K562 (cell line): ENCODE data around the gene SDSL. TPM values are rescaled to one million over a fixed set of nuclear protein-coding genes. Genes with fewer than 3 reads are reported as not detected.

Experiments
- ATAC-seq: fragments of 200-7000 bp; cut with Tn5 transposase; 3 replicates; pipeline ENCODE4 v1.9.1; 2020; ENCODE audit warnings: moderate library complexity
- BruUV-seq: library from RNA; stranded (reverse); fragments of 400-500 nt; replicated peaks from 2 replicates; lab custom pipeline; 2021; lab: Mats Ljungman, UMichigan
- CTCF ChIA-PET: fragments of 300-600 bp; formaldehyde crosslinking; extraction: SDS; loops from one replicate; lab custom pipeline; 2021; ENCODE audit warnings: low intra/inter-chr PET ratio; lab: Yijun Ruan, JAX
- POLR2A ChIA-PET: fragments of 300-600, 350-650 bp; sonication (Branson Sonifier 250); formaldehyde crosslinking; extraction: SDS; loops from one replicate; lab custom pipeline; 2021; ENCODE audit warnings: antibody characterized with exemption, inconsistent platforms; lab: Yijun Ruan, JAX
- DNase-seq, 4 experiments: peaks; one replicate each; pipeline versions ENCODE4 v3.0.0 to v3.0.0-alpha.2; 2011 to 2018; ENCODE audit warnings: low spot score in 3 of 4, mixed read lengths in 3 of 4; ENCODE audit errors: extremely low read depth in 1 of 4
- FAIRE-seq: peaks from 2 replicates; lab custom pipeline; 2011; peaks lifted over from hg19 to GRCh38; lab: Jason Lieb, UNC
- H2AFZ ChIP-seq: 2 replicates; pipeline ENCODE4 v1.6.0; 2011; ENCODE audit warnings: low read depth, low read length, control low read depth, inconsistent platforms
- H3K27ac ChIP-seq: fragments of 200-600 bp; 3 replicates; pipeline ENCODE4 v1.8.0; 2011; ENCODE audit warnings: low read depth, mild to moderate bottlenecking, control low read depth, inconsistent platforms, low read length, moderate library complexity, mixed read lengths; ENCODE audit errors: extremely low read depth
- H3K27me3 ChIP-seq, 2 experiments: fragments of 300-600 bp in 1 of 2; 2 replicates in 1 of 2; 3 replicates in 1 of 2; pipeline versions ENCODE4 v1.6.0 to v1.8.0; 2011; ENCODE audit warnings: inconsistent platforms in 2 of 2, low read length in 2 of 2, mild to moderate bottlenecking in 1 of 2, mixed read lengths in 1 of 2, moderate library complexity in 1 of 2; ENCODE audit not compliant: control insufficient read depth in 2 of 2, insufficient read depth in 2 of 2
- H3K36me3 ChIP-seq: fragments of 300-600 bp; 3 replicates; pipeline ENCODE4 v1.8.0; 2011; ENCODE audit warnings: mild to moderate bottlenecking, low read length, inconsistent platforms; ENCODE audit not compliant: control insufficient read depth, insufficient read depth
- H3K4me1 ChIP-seq, 2 experiments: fragments of 200-600 bp in 1 of 2; replicated peaks in 1 of 2; 2 replicates in 1 of 2; 3 replicates in 1 of 2; pipeline versions ENCODE4 v1.5.1 to v1.8.0; 2011; ENCODE audit warnings: inconsistent platforms in 2 of 2, low read length in 2 of 2, mild to moderate bottlenecking in 1 of 2, mixed read lengths in 1 of 2, moderate library complexity in 1 of 2; ENCODE audit not compliant: control insufficient read depth in 2 of 2, insufficient read depth in 2 of 2
- H3K4me2 ChIP-seq: 2 replicates; pipeline ENCODE4 v1.6.1; 2011; ENCODE audit warnings: low read length, control low read depth, inconsistent platforms, mixed read lengths; ENCODE audit not compliant: insufficient read depth
- H3K4me3 ChIP-seq: fragments of 200-600 bp; sonication (generic), shearing (Covaris generic); 2 replicates; pipeline ENCODE4 v1.5.1; 2016; ENCODE audit warnings: control low read depth, inconsistent platforms
- H3K79me2 ChIP-seq: fragments of 200-600 bp; 3 replicates; pipeline ENCODE4 v1.8.0; 2011; ENCODE audit warnings: low read length, inconsistent platforms; ENCODE audit not compliant: control insufficient read depth, insufficient read depth
- H3K9ac ChIP-seq, 2 experiments: 2 replicates each; pipeline versions ENCODE4 v1.6.0 to v1.6.1; 2011; ENCODE audit warnings: low read depth in 2 of 2, low read length in 2 of 2, control low read depth in 1 of 2, inconsistent platforms in 1 of 2, mild to moderate bottlenecking in 1 of 2, mixed read lengths in 1 of 2; ENCODE audit not compliant: insufficient read depth in 1 of 2
- H3K9me1 ChIP-seq: one replicate; pipeline ENCODE4 v1.6.0; 2011; ENCODE audit warnings: inconsistent platforms, mild to moderate bottlenecking, low read length, moderate library complexity; ENCODE audit not compliant: control insufficient read depth, insufficient read depth
- H3K9me3 ChIP-seq: replicated peaks from 2 replicates; pipeline ENCODE4 v1.5.1; 2011; ENCODE audit warnings: low read depth, low read length, inconsistent platforms; ENCODE audit not compliant: control insufficient read depth, insufficient read depth
- H4K20me1 ChIP-seq: replicated peaks from 2 replicates; pipeline ENCODE4 v1.6.1; 2011; ENCODE audit warnings: low read length, inconsistent platforms, mixed read lengths; ENCODE audit not compliant: control insufficient read depth, insufficient read depth
- EGR1 ChIP-seq: fragments of 450-650 bp; conservative IDR thresholded peaks from 2 replicates; pipeline ENCODE4 v1.6.1; 2017; ENCODE audit warnings: mild to moderate bottlenecking
- MEF2A ChIP-seq: IDR thresholded peaks from 2 replicates; pipeline ENCODE4 v1.6.1; 2011; ENCODE audit warnings: low read depth, mild to moderate bottlenecking, low read length, moderate library complexity; ENCODE audit not compliant: control insufficient read depth
- POLR2A ChIP-seq: fragments of 450-650 bp; conservative IDR thresholded peaks from 2 replicates; pipeline ENCODE4 v1.6.1; 2016
- SRSF9 ChIP-seq: fragments of 200-400 bp; formaldehyde crosslinking; IDR thresholded peaks from 2 replicates; pipeline ENCODE4 v1.6.1; 2017; ENCODE audit warnings: low read depth, low read length, borderline replicate concordance
- TCF7 ChIP-seq: sonication (generic); IDR thresholded peaks from 2 replicates; pipeline ENCODE4 v1.6.1; 2016; ENCODE audit warnings: antibody characterized with exemption, borderline replicate concordance
- ZNF217 ChIP-seq: sonication (generic); formaldehyde crosslinking; IDR thresholded peaks from 2 replicates; pipeline ENCODE4 v1.8.0; 2022; ENCODE audit warnings: mild to moderate bottlenecking, missing genetic modification reagents
- ZNF507 ChIP-seq: conservative IDR thresholded peaks from 2 replicates; pipeline ENCODE4 v1.6.1; 2017; ENCODE audit warnings: missing genetic modification characterization, missing compliant biosample characterization
- WGBS: fragments of 100-300 bp; shearing (Covaris generic); methylation state at CpG from one replicate; pipeline ENCODE4 v1.1.6; 2016; ENCODE audit warnings: low coverage, mixed read lengths; ENCODE audit not compliant: insufficient coverage; ENCODE audit errors: missing lambda C conversion rate; 5-methylcytosine and 5-hydroxymethylcytosine counted together
- in situ Hi-C: fragments of 300-500 bp; cut with MboI; formaldehyde crosslinking; loops from 4 replicates; pipeline ENCODE4 v1.15.0; 2018; ENCODE audit warnings: inconsistent platforms, mixed read lengths
- intact Hi-C: fragments of 100-400 bp; cut with micrococcal nuclease; formaldehyde crosslinking; loops from 2 replicates; pipeline ENCODE4 v1.14.2; 2022
- polyA plus RNA-seq, 8 experiments: library from polyadenylated mRNA; depleted of rRNA in 4 of 8; stranded (reverse) in 5 of 8; unstranded in 3 of 8; fragments of >200 nt; fragmentation: Nextera tagmentation in 2 of 8; fragmentation: Illumina TruSeq in 1 of 8; extraction: Ambion mirVana in 2 of 8; extraction: Trizol in 1 of 8; gene quantifications; 2 replicates each; pipeline versions ENCODE4 v1.2.1 to v1.2.3, GENCODE V29; 2011 to 2014; ENCODE audit warnings: inconsistent platforms in 1 of 8, missing spikeins in 1 of 8
- total RNA-seq, 7 experiments: library from RNA; depleted of rRNA in 6 of 7; stranded (reverse); fragments of >200 nt in 6 of 7; fragmentation: Illumina TruSeq in 2 of 7; extraction: Trizol in 2 of 7; gene quantifications; 2 replicates each; pipeline versions ENCODE4 v1.2.1 to v1.2.3, GENCODE V29; 2011 to 2021; ENCODE audit warnings: low replicate concordance in 1 of 7
- TF ChIP-seq, protein P1 (sequence below): sonication (generic); formaldehyde crosslinking; IDR thresholded peaks from 2 replicates; pipeline ENCODE4 v1.8.0; 2023; ENCODE audit warnings: mild to moderate bottlenecking, missing genetic modification reagents

The SDSL gene
- total and polyA plus RNA-seq, 9 of the 15 experiments (the other 6 are each of a cell fraction or from before 2014, with no cell fraction given): 0.31 to 11.0 (median 7.4) TPM

GRCh38 chr12:113399490-113399889 lies 22.7 kb upstream of the SDSL start:
- H3K9me3 ChIP-seq: no peaks in the 10 kb centered on the region
- ChIA-PET CTCF (interaction anchor here (0.5 kb wide), 1 partner anchor 1931 kb away, joined by 4 read pairs; no protein-coding TSS in a partner anchor), POLR2A (interaction anchor here (0.6 kb wide), 1 partner anchor 43 kb away, joined by 3 read pairs; no protein-coding TSS in a partner anchor)
- H3K27me3 ChIP-seq: peaks cover 0 to 8% of the 10 kb centered on the region in 2 experiments; a peak in 1 of 5 replicates
- no peaks in the 10 kb centered on the region for H3K9me1 ChIP-seq
- ATAC-seq (no peak), FAIRE-seq (no peak), DNase-seq (no peak)
- no peak overlapping the region for H3K9ac ChIP-seq
- H3K4me1 ChIP-seq: peaks cover 7 to 28% of the 10 kb centered on the region in 2 experiments; a peak in 4 of 5 replicates
- no peak for TF ChIP-seq POLR2A
- TF ChIP-seq, protein P1, sequence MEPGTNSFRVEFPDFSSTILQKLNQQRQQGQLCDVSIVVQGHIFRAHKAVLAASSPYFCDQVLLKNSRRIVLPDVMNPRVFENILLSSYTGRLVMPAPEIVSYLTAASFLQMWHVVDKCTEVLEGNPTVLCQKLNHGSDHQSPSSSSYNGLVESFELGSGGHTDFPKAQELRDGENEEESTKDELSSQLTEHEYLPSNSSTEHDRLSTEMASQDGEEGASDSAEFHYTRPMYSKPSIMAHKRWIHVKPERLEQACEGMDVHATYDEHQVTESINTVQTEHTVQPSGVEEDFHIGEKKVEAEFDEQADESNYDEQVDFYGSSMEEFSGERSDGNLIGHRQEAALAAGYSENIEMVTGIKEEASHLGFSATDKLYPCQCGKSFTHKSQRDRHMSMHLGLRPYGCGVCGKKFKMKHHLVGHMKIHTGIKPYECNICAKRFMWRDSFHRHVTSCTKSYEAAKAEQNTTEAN (CRISPR knock-in tag): no peak
- TF ChIP-seq SRSF9: no peak
- intact Hi-C loops (no loop called here), in situ Hi-C loops (no loop called here)
- 37% methylated on average over 9 of the region's 12 CpGs for WGBS
- H3K4me3 ChIP-seq: no peak overlapping the region
- H3K79me2 ChIP-seq: no peaks in the 10 kb centered on the region
- H2AFZ ChIP-seq: no peak overlapping the region
- no peak overlapping the region for H3K27ac ChIP-seq
- no peaks in the 10 kb centered on the region for H3K36me3 ChIP-seq
- no TSS peak for BruUV-seq
- H4K20me1 ChIP-seq: no peaks in the 10 kb centered on the region
- no peak overlapping the region for H3K4me2 ChIP-seq

DNA sequence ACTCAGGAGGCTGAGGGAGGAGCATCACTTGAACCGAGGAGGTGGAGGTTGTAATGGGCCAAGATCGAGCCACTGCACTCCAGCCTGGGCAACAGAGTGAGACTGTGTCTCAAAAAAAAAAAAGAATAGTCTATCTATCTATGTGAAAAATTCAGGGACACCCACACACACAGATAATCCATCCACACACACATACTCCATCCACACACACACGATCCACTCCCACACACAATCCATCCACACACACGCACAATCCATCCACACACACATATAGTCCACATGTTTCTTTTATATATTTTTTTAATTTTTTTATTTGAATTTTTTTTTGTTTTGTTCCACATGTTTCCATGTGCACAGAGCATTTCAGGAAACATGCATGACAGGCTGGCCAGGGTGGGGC lies 21.8 kb upstream of the SDSL start:
- Histone ChIP-seq H3K9ac (no peak overlapping the region), H3K36me3 (no peaks in the 10 kb centered on the region), H2AFZ (peak overlapping the region; percentile 47; the same call in 1 of the 2 replicates), H4K20me1 (no peaks in the 10 kb centered on the region), H3K4me2 (no peak overlapping the region), H3K9me3 (no peaks in the 10 kb centered on the region), H3K4me1 (peaks cover 7 to 28% of the 10 kb centered on the region in 2 experiments; a peak in 4 of 5 replicates), H3K4me3 (no peak overlapping the region), H3K27me3 (peaks cover 0 to 8% of the 10 kb centered on the region in 2 experiments; a peak in 1 of 5 replicates), H3K9me1 (no peaks in the 10 kb centered on the region)
- ATAC-seq: no peak
- DNase-seq: no peak
- POLR2A ChIA-PET: interaction anchor here (0.8 kb wide), 1 partner anchor 8 kb away, joined by 3 read pairs; no protein-coding TSS in a partner anchor
- no TSS peak for BruUV-seq
- no peak for FAIRE-seq
- intact Hi-C loops: no loop called here
- CTCF ChIA-PET: no interaction called here
- 17% methylated on average over 2 of the region's 4 CpGs for WGBS
- TF ChIP-seq TCF7: no peak
- peak; percentile 38; the same call in 1 of the 2 replicates for TF ChIP-seq EGR1
- no peak for TF ChIP-seq ZNF217
- TF ChIP-seq ZNF507: no peak
- no peak for TF ChIP-seq MEF2A
- TF ChIP-seq, all 486 proteins: peak for 1
- in situ Hi-C loops: loop anchor here (25.0 kb wide), 1 partner anchor 213 kb away; the partner anchor contains the start of genes DDX54 and RITA1
- no peak overlapping the region for H3K27ac ChIP-seq
- no peaks in the 10 kb centered on the region for H3K79me2 ChIP-seq
